CD14-positive monocyte (primary cell): ENCODE data around the gene CTNNA3. TPM values are rescaled to one million over a fixed set of nuclear protein-coding genes. Genes with fewer than 3 reads are reported as not detected.

ENCODE experiments used
- DNase-seq, 3 donors: peaks; one replicate each; pipeline ENCODE4 v3.0.0-alpha.2; 2011 to 2022
- H2AFZ ChIP-seq: 2 replicates; pipeline ENCODE4 v1.6.0; 2012; ENCODE audit warnings: mild to moderate bottlenecking, low read depth, low read length, inconsistent platforms; ENCODE audit not compliant: insufficient read depth, poor library complexity, severe bottlenecking
- H3K27ac ChIP-seq, 2 donors: 1 replicate in 1 of 2; 2 replicates in 1 of 2; pipeline ENCODE4 v1.5.1; 2012 to 2013; ENCODE audit warnings: low read length in 2 of 2, control low read depth in 1 of 2, inconsistent platforms in 1 of 2, low read depth in 1 of 2, mild to moderate bottlenecking in 1 of 2
- H3K27me3 ChIP-seq, 2 donors: one replicate each; pipeline versions ENCODE4 v1.6.0 to v1.6.1; 2011 to 2013; ENCODE audit warnings: low read length in 2 of 2; ENCODE audit not compliant: control insufficient read depth in 2 of 2, insufficient read depth in 2 of 2
- H3K36me3 ChIP-seq, 2 donors: replicated peaks in 1 of 2; 1 replicate in 1 of 2; 2 replicates in 1 of 2; pipeline versions ENCODE4 v1.5.1 to v1.6.1; 2012 to 2013; ENCODE audit warnings: low read length in 2 of 2, control low read depth in 1 of 2, inconsistent platforms in 1 of 2, mild to moderate bottlenecking in 1 of 2; ENCODE audit not compliant: insufficient read depth in 2 of 2, control insufficient read depth in 1 of 2
- H3K4me1 ChIP-seq, 2 donors: 1 replicate in 1 of 2; 2 replicates in 1 of 2; pipeline versions ENCODE4 v1.5.1 to v1.6.1; 2012 to 2013; ENCODE audit warnings: low read length in 2 of 2, control low read depth in 1 of 2, inconsistent platforms in 1 of 2, mild to moderate bottlenecking in 1 of 2, moderate library complexity in 1 of 2; ENCODE audit not compliant: insufficient read depth in 2 of 2, control insufficient read depth in 1 of 2
- H3K4me2 ChIP-seq: replicated peaks from 2 replicates; pipeline ENCODE3; 2012; ENCODE audit warnings: low read length, moderate library complexity, mild to moderate bottlenecking; ENCODE audit not compliant: poor library complexity, severe bottlenecking; ENCODE audit errors: extremely low read depth
- H3K4me3 ChIP-seq, 3 experiments: fragments of 200-600 bp in 1 of 3; sonication (generic) in 1 of 3; replicated peaks in 1 of 3; 1 replicate in 2 of 3; 2 replicates in 1 of 3; pipeline ENCODE4 v1.5.1; 2011 to 2013; ENCODE audit warnings: low read length in 3 of 3, mild to moderate bottlenecking in 3 of 3, control low read depth in 2 of 3, low read depth in 2 of 3, inconsistent platforms in 1 of 3, moderate library complexity in 1 of 3
- H3K79me2 ChIP-seq: 2 replicates; pipeline ENCODE4 v1.6.0; 2012; ENCODE audit warnings: mild to moderate bottlenecking, control low read depth, inconsistent platforms, low read length, moderate library complexity; ENCODE audit not compliant: insufficient read depth
- H3K9ac ChIP-seq: 2 replicates; pipeline ENCODE4 v1.6.0; 2017; ENCODE audit warnings: low read length, mild to moderate bottlenecking; ENCODE audit not compliant: insufficient read depth, poor library complexity, severe bottlenecking
- H3K9me3 ChIP-seq, 2 donors: replicated peaks in 1 of 2; 1 replicate in 1 of 2; 2 replicates in 1 of 2; pipeline versions ENCODE4 v1.5.1 to v1.6.1; 2012 to 2013; ENCODE audit warnings: low read length in 2 of 2, control low read depth in 1 of 2; ENCODE audit not compliant: control insufficient read depth in 1 of 2, insufficient read depth in 1 of 2
- H4K20me1 ChIP-seq: 2 replicates; pipeline ENCODE4 v1.6.0; 2012; ENCODE audit warnings: mild to moderate bottlenecking, low read length, control low read depth, moderate library complexity; ENCODE audit not compliant: insufficient read depth
- H3K27ac Mint-ChIP-seq, 7 donors: one replicate each; pipeline ENCODE4 v1.8.0; 2020; ENCODE audit warnings: mild to moderate bottlenecking in 7 of 7, mixed read lengths in 7 of 7, moderate library complexity in 6 of 7, inconsistent platforms in 2 of 7
- H3K27me3 Mint-ChIP-seq, 3 donors: one replicate each; pipeline ENCODE4 v1.8.0; 2021 to 2022; ENCODE audit warnings: low read depth in 3 of 3, mild to moderate bottlenecking in 3 of 3, mixed read lengths in 3 of 3, moderate library complexity in 3 of 3, inconsistent platforms in 1 of 3
- H3K36me3 Mint-ChIP-seq, 2 donors: one replicate each; pipeline ENCODE4 v1.8.0; 2020; ENCODE audit warnings: mixed read lengths in 2 of 2, inconsistent platforms in 1 of 2, mild to moderate bottlenecking in 1 of 2
- H3K4me1 Mint-ChIP-seq: one replicate; pipeline ENCODE4 v1.8.0; 2020; ENCODE audit warnings: mild to moderate bottlenecking, mixed read lengths
- H3K4me3 Mint-ChIP-seq, 2 donors: one replicate each; pipeline ENCODE4 v1.8.0; 2020; ENCODE audit warnings: mild to moderate bottlenecking in 2 of 2, mixed read lengths in 2 of 2, moderate library complexity in 1 of 2
- H3K9me3 Mint-ChIP-seq, 7 donors: one replicate each; pipeline ENCODE4 v1.8.0; 2020 to 2022; ENCODE audit warnings: mixed read lengths in 7 of 7, mild to moderate bottlenecking in 6 of 7, moderate library complexity in 6 of 7, inconsistent platforms in 2 of 7
- WGBS: methylation state at CpG from one replicate; pipeline ENCODE4 v1.1.5; 2013; ENCODE audit warnings: missing lambda C conversion rate; ENCODE audit not compliant: insufficient coverage; 5-methylcytosine and 5-hydroxymethylcytosine counted together
- intact Hi-C, 2 donors: fragments of 100-400 bp; cut with micrococcal nuclease; formaldehyde crosslinking; loops; one replicate each; pipeline versions ENCODE4 v1.15.0 to v1.15.1; 2023
- polyA plus RNA-seq, 3 donors: library from polyadenylated mRNA; depleted of rRNA in 1 of 3; unstranded in 2 of 3; stranded (reverse) in 1 of 3; fragments of 300-500 nt in 2 of 3; fragments of >200 nt in 1 of 3; fragmentation: Illumina TruSeq in 2 of 3; gene quantifications; 1 replicate in 2 of 3; 2 replicates in 1 of 3; pipeline ENCODE4 v1.2.3, GENCODE V29; 2012 to 2021
- TF ChIP-seq, protein P1 (sequence below): fragments of 200-600 bp; IDR thresholded peaks from one replicate; pipeline ENCODE4 v1.8.0; 2022; ENCODE audit warnings: antibody characterized with exemption, mild to moderate bottlenecking

The CTNNA3 gene
- polyA plus RNA-seq, 3 donors: not detected

DNA sequence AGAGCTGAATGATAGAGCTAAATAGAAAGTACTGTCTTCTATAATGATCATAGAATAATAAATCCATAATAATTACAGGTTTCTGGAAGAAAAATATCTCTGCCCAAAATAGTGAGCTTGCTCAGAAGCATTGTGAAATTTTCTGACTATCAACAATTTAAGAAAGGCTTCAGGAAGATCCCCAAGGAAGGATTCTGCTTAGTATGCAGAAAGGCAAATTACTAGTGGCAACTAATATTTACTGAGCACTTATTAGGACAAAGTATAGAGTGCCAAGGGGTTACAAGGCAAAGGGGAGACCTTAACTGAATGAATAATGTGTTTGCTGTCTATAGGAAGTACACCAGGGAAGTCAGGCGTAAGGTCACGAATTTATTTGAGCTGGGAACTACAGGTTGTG lies 928.3 kb downstream of the CTNNA3 start:
- Histone ChIP-seq H3K4me3 (no peak overlapping the region), H3K4me1 (no peaks in the 10 kb centered on the region), H2AFZ (no peak overlapping the region), H3K79me2 (no peaks in the 10 kb centered on the region), H4K20me1 (no peaks in the 10 kb centered on the region), H3K9ac (no peak overlapping the region), H3K9me3 (no peaks in the 10 kb centered on the region), H3K4me2 (no peak overlapping the region), H3K27ac (no peak overlapping the region), H3K27me3 (no peaks in the 10 kb centered on the region), H3K36me3 (no peaks in the 10 kb centered on the region)
- Mint-ChIP-seq H3K27me3 (no peaks in the 10 kb centered on the region), H3K36me3 (no peaks in the 10 kb centered on the region), H3K27ac (no peak overlapping the region), H3K4me1 (no peaks in the 10 kb centered on the region), H3K9me3 (peaks cover 0 to 3% (median 0%) of the 10 kb centered on the region in 7 donors), H3K4me3 (no peak overlapping the region)
- TF ChIP-seq, protein P1, sequence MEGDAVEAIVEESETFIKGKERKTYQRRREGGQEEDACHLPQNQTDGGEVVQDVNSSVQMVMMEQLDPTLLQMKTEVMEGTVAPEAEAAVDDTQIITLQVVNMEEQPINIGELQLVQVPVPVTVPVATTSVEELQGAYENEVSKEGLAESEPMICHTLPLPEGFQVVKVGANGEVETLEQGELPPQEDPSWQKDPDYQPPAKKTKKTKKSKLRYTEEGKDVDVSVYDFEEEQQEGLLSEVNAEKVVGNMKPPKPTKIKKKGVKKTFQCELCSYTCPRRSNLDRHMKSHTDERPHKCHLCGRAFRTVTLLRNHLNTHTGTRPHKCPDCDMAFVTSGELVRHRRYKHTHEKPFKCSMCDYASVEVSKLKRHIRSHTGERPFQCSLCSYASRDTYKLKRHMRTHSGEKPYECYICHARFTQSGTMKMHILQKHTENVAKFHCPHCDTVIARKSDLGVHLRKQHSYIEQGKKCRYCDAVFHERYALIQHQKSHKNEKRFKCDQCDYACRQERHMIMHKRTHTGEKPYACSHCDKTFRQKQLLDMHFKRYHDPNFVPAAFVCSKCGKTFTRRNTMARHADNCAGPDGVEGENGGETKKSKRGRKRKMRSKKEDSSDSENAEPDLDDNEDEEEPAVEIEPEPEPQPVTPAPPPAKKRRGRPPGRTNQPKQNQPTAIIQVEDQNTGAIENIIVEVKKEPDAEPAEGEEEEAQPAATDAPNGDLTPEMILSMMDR: no peak
- DNase-seq: no peak
- intact Hi-C loops: no loop called here
- WGBS: no CpG with 5 or more reads among the region's 2 CpGs

DNA sequence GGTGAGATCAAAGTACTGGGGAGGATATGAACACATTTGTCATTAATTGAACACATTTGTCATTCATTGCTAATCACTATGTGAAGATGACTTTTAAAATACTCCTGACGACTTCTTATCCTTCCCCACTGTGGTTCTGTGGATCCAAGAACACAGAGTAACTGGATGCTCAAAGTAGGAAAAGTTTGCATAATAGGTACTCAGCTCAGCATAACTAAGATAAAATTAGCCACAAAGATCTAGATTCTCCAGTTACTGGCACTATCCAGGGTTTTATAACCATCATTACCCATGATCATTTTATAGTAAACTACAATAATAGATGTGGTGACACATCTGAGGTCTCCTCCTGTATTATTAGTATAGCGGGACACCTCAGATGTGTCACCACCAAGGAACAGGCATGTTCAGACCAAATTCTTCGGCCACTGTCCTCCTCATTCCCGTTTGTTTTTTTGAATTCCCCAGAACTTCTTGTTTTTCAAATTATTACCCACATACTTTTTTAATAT lies 933.7 kb downstream of the CTNNA3 start:
- TF ChIP-seq, protein P1: no peak
- no peaks in the 10 kb centered on the region for H3K27me3 ChIP-seq
- peaks cover 0 to 1% (median 0%) of the 10 kb centered on the region in 3 donors for H3K27me3 Mint-ChIP-seq
- no peaks in the 10 kb centered on the region for H3K4me1 Mint-ChIP-seq
- no peaks in the 10 kb centered on the region for H3K9me3 ChIP-seq
- WGBS: no CpG with 5 or more reads among the region's 4 CpGs
- no peak overlapping the region for H3K27ac Mint-ChIP-seq
- DNase-seq: no peak
- H4K20me1 ChIP-seq: no peaks in the 10 kb centered on the region
- H3K4me1 ChIP-seq: no peaks in the 10 kb centered on the region
- H3K36me3 Mint-ChIP-seq: no peaks in the 10 kb centered on the region
- H3K4me2 ChIP-seq: no peak overlapping the region
- no peak overlapping the region for H3K4me3 Mint-ChIP-seq
- H3K9ac ChIP-seq: no peak overlapping the region
- H3K79me2 ChIP-seq: no peaks in the 10 kb centered on the region
- H3K27ac ChIP-seq: no peak overlapping the region
- H3K9me3 Mint-ChIP-seq: peaks cover 0 to 3% (median 0%) of the 10 kb centered on the region in 7 donors
- intact Hi-C loops: no loop called here
- H3K36me3 ChIP-seq: no peaks in the 10 kb centered on the region
- no peak overlapping the region for H2AFZ ChIP-seq
- H3K4me3 ChIP-seq: no peak overlapping the region
